Transverse colon (tissue), 4 donors: ENCODE measurements around the gene SLC51B.

Source experiments
- CTCF ChIP-seq, 5 experiments: fragments of 200-600 bp in 3 of 5; fragments of 450-650 bp in 2 of 5; sonication (generic) in 3 of 5; IDR thresholded peaks; 1 replicate in 2 of 5; 2 replicates in 3 of 5; pipeline ENCODE4 v1.5.1; 2016 to 2017; ENCODE audit warnings: antibody characterized with exemption in 5 of 5, inconsistent platforms in 3 of 5, mild to moderate bottlenecking in 2 of 5, moderate library complexity in 1 of 5
- EP300 ChIP-seq: sonication (generic); formaldehyde crosslinking; IDR thresholded peaks from one replicate; pipeline ENCODE4 v1.6.1; 2017; ENCODE audit warnings: antibody characterized with exemption, low read depth
- POLR2A ChIP-seq: fragments of 450-650 bp; IDR thresholded peaks from one replicate; pipeline ENCODE4 v1.6.1; 2016; ENCODE audit warnings: antibody characterized with exemption, mild to moderate bottlenecking, moderate library complexity
- POLR2AphosphoS5 ChIP-seq, 3 donors: sonication (generic); formaldehyde crosslinking; IDR thresholded peaks; one replicate each; pipeline ENCODE4 v1.6.1; 2016; ENCODE audit warnings: antibody characterized with exemption in 3 of 3

DNA sequence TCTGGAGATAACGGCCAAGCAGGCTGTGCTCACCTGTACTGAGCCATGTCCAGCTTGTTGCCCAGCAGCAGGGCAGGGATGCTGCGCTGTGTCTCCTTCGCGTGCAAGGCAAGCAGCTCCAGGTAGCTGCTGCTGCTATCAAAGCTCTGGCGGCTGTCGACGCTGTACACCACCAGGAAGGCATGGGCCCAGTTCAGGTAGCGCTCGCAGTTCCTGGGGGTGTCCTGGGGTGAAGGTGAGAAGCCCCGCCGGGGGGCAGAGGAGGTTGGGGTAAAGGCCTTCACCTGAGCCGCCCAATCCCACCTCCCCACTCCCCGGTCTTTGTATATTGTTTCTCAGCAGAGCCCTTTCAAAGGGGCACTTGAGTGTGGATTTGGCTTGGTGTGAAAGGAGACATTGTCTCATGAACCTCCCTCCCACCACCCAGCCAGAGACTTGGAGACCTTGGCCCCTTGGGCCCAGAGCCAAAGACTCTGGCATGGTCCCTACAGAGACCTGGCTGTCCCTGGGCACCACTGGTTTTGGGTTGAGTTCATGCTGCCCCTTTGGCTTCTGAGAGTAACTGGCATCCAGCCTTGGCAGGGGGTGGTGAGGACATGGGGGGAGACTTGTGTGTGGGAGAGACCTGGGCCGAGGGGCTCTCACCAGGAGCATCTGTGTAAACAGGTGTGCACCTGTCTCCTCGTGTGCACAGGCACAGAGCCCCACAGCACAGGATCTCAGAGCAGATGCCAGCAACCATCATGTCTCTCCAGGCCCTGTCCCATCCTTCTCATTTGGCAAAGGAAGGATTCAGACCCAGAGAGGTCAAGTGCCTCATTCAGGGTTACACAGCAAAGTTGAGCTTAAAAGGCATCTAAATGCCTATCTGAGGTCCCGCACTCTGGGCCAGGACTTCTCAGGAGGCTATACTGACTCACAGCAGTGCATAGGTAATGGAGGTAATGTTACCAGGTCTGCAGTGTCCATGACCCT lies 13.5 kb downstream of the SLC51B start:
- TF ChIP-seq CTCF (IDR thresholded peaks at IDR 0.05) (no peak), POLR2A (no peak), EP300 (no peak), POLR2AphosphoS5 (IDR thresholded peaks at IDR 0.05) (no peak)
